Ureter (tissue), 1 donor: ENCODE measurements around the gene TMEM59L. TPM values are rescaled to one million over a fixed set of nuclear protein-coding genes. Genes with fewer than 3 reads are reported as not detected.

Source experiments
- DNase-seq: peaks from one replicate; pipeline ENCODE4 v3.0.0-alpha.2; 2020; ENCODE audit warnings: low spot score
- total RNA-seq: library from RNA; stranded (reverse); gene quantifications from one replicate; pipeline ENCODE4 v1.2.4, GENCODE V29; 2023
- donor health status: DM: yes; HTN: yes; CAD: no.

The TMEM59L gene
- total RNA-seq, 1 donor from 2014 or later = 1.3 TPM

- DNase-seq = no peak
Observed at GRCh38 chr19:18636969-18637629, 24.4 kb downstream of the TMEM59L start, which contains the start of gene KLHL26. KLHL26 (plus strand) TSS chr19:18637028; CDS start chr19:18637055, 27 bp downstream.

GRCh38 chr19:18637673-18638630 lies 25.3 kb downstream of the TMEM59L start:
- peak; percentile 71 for DNase-seq

GRCh38 chr19:18639706-18640243 lies 27.1 kb downstream of the TMEM59L start:
- no peak for DNase-seq

- no peak for DNase-seq
Observed at GRCh38 chr19:18644196-18645034, 31.7 kb downstream of the TMEM59L start.

- no peak for DNase-seq
Observed at GRCh38 chr19:18645035-18645511, 32.4 kb downstream of the TMEM59L start.

GRCh38 chr19:18646535-18647370 lies 34.1 kb downstream of the TMEM59L start:
- DNase-seq = no peak

- no peak for DNase-seq
Observed at GRCh38 chr19:18647371-18647767, 34.7 kb downstream of the TMEM59L start.

GRCh38 chr19:18647807-18648206 lies 35.1 kb downstream of the TMEM59L start:
- no peak for DNase-seq

- no peak for DNase-seq
Observed at GRCh38 chr19:18648973-18649315, 36.3 kb downstream of the TMEM59L start.

GRCh38 chr19:18649371-18650020 lies 36.8 kb downstream of the TMEM59L start:
- DNase-seq = peak; percentile 70

GRCh38 chr19:18650021-18650390 lies 37.3 kb downstream of the TMEM59L start:
- peak; percentile 70 for DNase-seq

- DNase-seq = peak; percentile 84
Observed at GRCh38 chr19:18650468-18651041, 37.9 kb downstream of the TMEM59L start.

- no peak for DNase-seq
Observed at GRCh38 chr19:18651300-18651699, 38.6 kb downstream of the TMEM59L start.

- no peak for DNase-seq
Observed at GRCh38 chr19:18651733-18652132, 39.1 kb downstream of the TMEM59L start.

- no peak for DNase-seq
Observed at GRCh38 chr19:18653853-18654252, 41.2 kb downstream of the TMEM59L start.

GRCh38 chr19:18654469-18654868 lies 41.8 kb downstream of the TMEM59L start:
- no peak for DNase-seq

GRCh38 chr19:18655173-18655844 lies 42.6 kb downstream of the TMEM59L start:
- no peak for DNase-seq

GRCh38 chr19:18656337-18657086 lies 43.8 kb downstream of the TMEM59L start:
- DNase-seq = no peak
